ENCODE results near the gene CORO2A. TPM values are rescaled to one million over a fixed set of nuclear protein-coding genes. Genes with fewer than 3 reads are reported as not detected.

CORO2A gene
- total and polyA plus RNA-seq, 10 of the 15 experiments (the other 5 are each of a cell fraction or from before 2014, with no cell fraction given), result 1.0 to 5.3 (median 3.5) TPM

- Histone ChIP-seq H3K79me2 (ENCODE audit: control insufficient read depth, insufficient read depth, low read length) (no peaks in the 10 kb centered on the region), H3K4me2 (ENCODE audit: control insufficient read depth, insufficient read depth) (no peak overlapping the region), H3K27me3 (replicated peaks in 1 of 2; ENCODE audit: control insufficient read depth in 2 of 2, insufficient read depth in 2 of 2, low read length in 1 of 2) (no peaks in the 10 kb centered on the region), H3K9me3 (replicated peaks; ENCODE audit: control insufficient read depth, insufficient read depth, low read length) (no peaks in the 10 kb centered on the region), H3K36me3 (ENCODE audit: control insufficient read depth in 2 of 2, insufficient read depth in 2 of 2, low read length in 1 of 2) (no peaks in the 10 kb centered on the region), H3K9ac (ENCODE audit: control insufficient read depth, insufficient read depth, low read length) (no peak overlapping the region), H3K4me3 (no peak overlapping the region), H2AFZ (ENCODE audit: control insufficient read depth, low read depth, low read length) (no peak overlapping the region), H3K27ac (ENCODE audit: control insufficient read depth, insufficient read depth) (no peak overlapping the region), H4K20me1 (ENCODE audit: control insufficient read depth, insufficient read depth) (no peaks in the 10 kb centered on the region), H3K4me1 (ENCODE audit: control insufficient read depth, insufficient read depth, low read length) (peaks cover 25% of the 10 kb centered on the region)
- ChIA-PET POLR2A (interaction anchor here (0.6 kb wide), 1 partner anchor 101 kb away, joined by 3 read pairs; no protein-coding TSS in a partner anchor), RAD21 (ENCODE audit: unreplicated experiment) (interaction anchor here (0.9 kb wide), 1 partner anchor 55 kb away, joined by 3 read pairs; no protein-coding TSS in a partner anchor), SMC1A (ENCODE audit: uncharacterized antibody, unreplicated experiment) (interaction anchor here (0.8 kb wide), 1 partner anchor 114 kb away, joined by 5 read pairs; no protein-coding TSS in a partner anchor), CTCF (interaction anchor here (0.6 to 0.7 kb wide), 3 partner anchors 51 to 1784 kb away, joined by 3 read pairs; no protein-coding TSS in a partner anchor)
- DNase-seq (ENCODE audit: low read depth, low spot score) (no peak), FAIRE-seq (no peak), ATAC-seq (no peak)
- TF ChIP-seq ATF7 (IDR thresholded peaks at IDR 0.05; ENCODE audit: low read depth), result no peak
- no peak for TF ChIP-seq NFYA (IDR thresholded peaks at IDR 0.05; ENCODE audit: borderline replicate concordance, low read depth, low read length)
- TF ChIP-seq CREB1 (IDR thresholded peaks at IDR 0.05; ENCODE audit: low read depth), result no peak
- TF ChIP-seq RB1 (IDR thresholded peaks at IDR 0.05; ENCODE audit: borderline replicate concordance), result no peak
- TF ChIP-seq SREBF1 (IDR thresholded peaks at IDR 0.05; ENCODE audit: low read length), result no peak
- TF ChIP-seq PKNOX1 (IDR thresholded peaks at IDR 0.05), result no peak
- TF ChIP-seq MEF2B (IDR thresholded peaks at IDR 0.05; ENCODE audit: partially characterized antibody, poor library complexity, severe bottlenecking), result no peak
- no peak for TF ChIP-seq SMARCA5 (IDR thresholded peaks at IDR 0.05)
- TF ChIP-seq STAT1 (conservative IDR thresholded peaks at IDR 0.05), result no peak
- TF ChIP-seq HSF1 (IDR thresholded peaks at IDR 0.05; ENCODE audit: low read depth, low read length), result no peak
- TF ChIP-seq EP300 (IDR thresholded peaks at IDR 0.05; ENCODE audit: borderline replicate concordance in 1 of 2, control insufficient read depth in 1 of 2, low read depth in 2 of 2, low read length in 2 of 2), result no peak
- no peak for TF ChIP-seq MXI1 (IDR thresholded peaks at IDR 0.05; ENCODE audit: low read depth, low read length)
- TF ChIP-seq DPF2 (IDR thresholded peaks at IDR 0.05), result no peak
- TF ChIP-seq IKZF1 (conservative IDR thresholded peaks at IDR 0.05), result no peak
- TF ChIP-seq ZSCAN29 (IDR thresholded peaks at IDR 0.05), result no peak
- no peak for TF ChIP-seq PAX8 (IDR thresholded peaks at IDR 0.05)
- intact Hi-C loops (cut with micrococcal nuclease; ENCODE audit: unreplicated experiment) (no loop called here), in situ Hi-C loops (cut with MboI) (no loop called here)
- BruUV-seq (replicated peaks), result no TSS peak
- WGBS (ENCODE audit: insufficient coverage, insufficient replicate concordance, low lambda C conversion rate, missing lambda C conversion rate), result 74% methylated on average over 3 of the region's 3 CpGs
These were observed 43.0 kb downstream of the CORO2A start for GRCh38 chr9:98149422-98149821.
